ENCODE data around the gene TEAD1. TPM values are rescaled to one million over a fixed set of nuclear protein-coding genes. Genes with fewer than 3 reads are reported as not detected.

The TEAD1 gene
- total RNA-seq, 2 experiments from 2014 or later: 0.59 to 0.65 TPM

- H3K9me3 Mint-ChIP-seq (ENCODE audit: low read depth): no peaks in the 10 kb centered on the region
- ATAC-seq (no peak), DNase-seq (no peak)
- H3K27ac Mint-ChIP-seq: no peak overlapping the region
- ChIA-PET CTCF (interaction anchor here (0.7 kb wide), 1 partner anchor 112 kb away, joined by 3 read pairs; no protein-coding TSS in a partner anchor), POLR2A (no interaction called here)
- H3K27me3 Mint-ChIP-seq: peaks cover 14% of the 10 kb centered on the region
- intact Hi-C loops (cut with DNase I, micrococcal nuclease): no loop called here
- H3K4me3 Mint-ChIP-seq: no peak overlapping the region
- H3K36me3 Mint-ChIP-seq (ENCODE audit: low read depth): no peaks in the 10 kb centered on the region
- no peaks in the 10 kb centered on the region for H3K4me1 Mint-ChIP-seq
Measured at GRCh38 chr11:12785901-12786300, 111.7 kb downstream of the TEAD1 start.

GRCh38 chr11:12786450-12786849, 112.2 kb downstream of the TEAD1 start:
- DNase-seq (no peak), ATAC-seq (no peak)
- intact Hi-C loops (cut with DNase I, micrococcal nuclease): no loop called here
- H3K4me1 Mint-ChIP-seq: no peaks in the 10 kb centered on the region
- H3K36me3 Mint-ChIP-seq (ENCODE audit: low read depth): no peaks in the 10 kb centered on the region
- ChIA-PET CTCF (no interaction called here), POLR2A (no interaction called here)
- H3K27me3 Mint-ChIP-seq: peaks cover 14% of the 10 kb centered on the region
- no peaks in the 10 kb centered on the region for H3K9me3 Mint-ChIP-seq (ENCODE audit: low read depth)
- no peak overlapping the region for H3K27ac Mint-ChIP-seq
- no peak overlapping the region for H3K4me3 Mint-ChIP-seq

DNA sequence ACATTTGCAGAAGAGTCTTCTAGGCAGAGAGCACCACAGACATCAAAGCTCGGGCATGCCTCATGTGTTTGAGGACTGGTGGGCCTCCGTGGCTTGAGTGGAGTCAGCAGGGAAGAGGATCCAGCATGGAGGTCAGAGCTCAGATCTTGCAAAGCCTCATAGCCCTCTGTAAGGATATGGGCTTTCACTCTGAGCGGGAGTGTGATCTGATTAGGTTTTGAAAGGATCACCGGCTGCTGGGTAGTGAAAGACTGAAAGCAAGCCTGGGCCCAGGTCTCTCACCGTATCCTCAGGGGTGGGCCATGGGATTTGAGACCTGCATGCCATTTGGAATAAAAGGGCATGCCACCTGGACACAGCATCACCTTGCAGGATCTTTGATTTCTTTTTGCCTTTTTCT, 112.7 kb downstream of the TEAD1 start:
- H3K9me3 Mint-ChIP-seq (ENCODE audit: low read depth): no peaks in the 10 kb centered on the region
- H3K27ac Mint-ChIP-seq: no peak overlapping the region
- ATAC-seq (no peak), DNase-seq (no peak)
- no peaks in the 10 kb centered on the region for H3K4me1 Mint-ChIP-seq
- H3K27me3 Mint-ChIP-seq: peaks cover 16% of the 10 kb centered on the region
- CTCF ChIA-PET: no interaction called here
- no peaks in the 10 kb centered on the region for H3K36me3 Mint-ChIP-seq (ENCODE audit: low read depth)
- POLR2A ChIA-PET: no interaction called here
- intact Hi-C loops (cut with DNase I, micrococcal nuclease): no loop called here
- H3K4me3 Mint-ChIP-seq: no peak overlapping the region

DNA sequence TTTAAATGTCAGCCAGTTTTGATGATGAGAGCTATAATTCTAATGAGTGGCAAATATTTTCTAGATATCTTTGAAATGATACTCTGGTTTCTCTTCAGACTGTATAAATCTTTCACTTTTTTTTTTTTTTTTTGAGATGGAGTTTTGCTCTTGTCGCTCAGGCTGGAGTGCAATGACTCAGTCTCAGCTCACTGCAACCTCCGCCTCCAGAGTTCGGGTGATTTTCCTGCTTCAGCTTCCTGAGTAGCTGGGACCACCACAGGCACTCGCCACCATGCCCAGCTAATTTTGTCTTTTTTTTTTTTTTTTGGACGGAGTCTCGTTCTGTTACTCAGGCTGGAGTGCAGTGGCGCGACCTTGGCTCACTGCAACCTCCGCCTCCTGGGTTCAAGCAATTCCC, 113.6 kb downstream of the TEAD1 start:
- no peak overlapping the region for H3K27ac Mint-ChIP-seq
- POLR2A ChIA-PET: interaction anchor here (0.6 kb wide), 2 partner anchors 33 to 103 kb away, joined by 4 to 6 read pairs; no protein-coding TSS in a partner anchor
- peaks cover 12% of the 10 kb centered on the region for H3K27me3 Mint-ChIP-seq
- H3K4me1 Mint-ChIP-seq: no peaks in the 10 kb centered on the region
- H3K4me3 Mint-ChIP-seq: no peak overlapping the region
- ATAC-seq: no peak
- no peaks in the 10 kb centered on the region for H3K9me3 Mint-ChIP-seq (ENCODE audit: low read depth)
- intact Hi-C loops (cut with DNase I, micrococcal nuclease): no loop called here
- H3K36me3 Mint-ChIP-seq (ENCODE audit: low read depth): no peaks in the 10 kb centered on the region
- CTCF ChIA-PET: no interaction called here
- DNase-seq: no peak

- no peaks in the 10 kb centered on the region for H3K9me3 Mint-ChIP-seq (ENCODE audit: low read depth)
- no peak overlapping the region for H3K4me3 Mint-ChIP-seq
- H3K27ac Mint-ChIP-seq: no peak overlapping the region
- ATAC-seq (no peak), DNase-seq (no peak)
- intact Hi-C loops (cut with DNase I, micrococcal nuclease): no loop called here
- H3K36me3 Mint-ChIP-seq (ENCODE audit: low read depth): no peaks in the 10 kb centered on the region
- CTCF ChIA-PET: interaction anchor here (0.8 kb wide), 1 partner anchor 100 kb away, joined by 3 read pairs; no protein-coding TSS in a partner anchor
- POLR2A ChIA-PET: no interaction called here
- peaks cover 7% of the 10 kb centered on the region for H3K27me3 Mint-ChIP-seq
- no peaks in the 10 kb centered on the region for H3K4me1 Mint-ChIP-seq
Measured at GRCh38 chr11:12789054-12789453, 114.8 kb downstream of the TEAD1 start.

DNA sequence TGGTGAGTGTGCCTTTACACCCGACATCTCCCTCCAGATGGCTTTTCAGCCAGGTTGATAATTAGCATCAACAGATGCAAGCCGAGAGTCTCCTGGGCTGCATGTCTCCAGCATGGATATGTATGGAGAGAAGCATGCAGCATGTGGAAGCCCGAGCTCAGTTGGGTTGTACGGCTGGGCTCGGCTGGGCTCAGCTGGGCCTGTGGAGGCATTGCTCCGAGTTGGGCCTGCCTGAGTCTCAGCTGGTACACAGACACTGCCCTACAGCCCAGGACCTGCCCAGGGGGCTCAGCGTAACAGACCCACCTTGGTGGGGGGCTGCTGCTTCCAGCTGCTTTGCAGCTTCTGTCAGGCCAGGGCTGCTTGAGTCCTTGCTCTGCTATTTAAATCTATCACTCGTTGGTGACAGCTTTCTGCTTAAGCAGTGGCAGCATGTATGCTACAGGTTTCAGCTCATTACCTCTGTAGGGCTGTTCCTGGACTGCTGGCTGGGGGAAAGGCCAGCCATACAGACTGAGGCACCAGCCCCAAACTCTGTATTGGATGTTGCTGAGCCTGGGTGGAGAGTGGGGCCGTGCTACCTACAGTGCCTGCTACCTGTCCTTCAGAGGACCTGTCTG, 115.5 kb downstream of the TEAD1 start:
- H3K4me1 Mint-ChIP-seq: no peaks in the 10 kb centered on the region
- POLR2A ChIA-PET: no interaction called here

GRCh38 chr11:12790861-12791616, 116.8 kb downstream of the TEAD1 start:
- Mint-ChIP-seq H3K27me3 (peaks cover 6% of the 10 kb centered on the region), H3K27ac (no peak overlapping the region), H3K9me3 (ENCODE audit: low read depth) (no peaks in the 10 kb centered on the region), H3K4me1 (no peaks in the 10 kb centered on the region), H3K4me3 (no peak overlapping the region), H3K36me3 (ENCODE audit: low read depth) (no peaks in the 10 kb centered on the region)
- ATAC-seq (no peak), DNase-seq (no peak)
- ChIA-PET CTCF (no interaction called here), POLR2A (no interaction called here)
- intact Hi-C loops (cut with DNase I, micrococcal nuclease): no loop called here

More for the DNA sequence above, 115.5 kb downstream of the TEAD1 start:
- CTCF ChIA-PET: interaction anchor here (0.8 kb wide), 1 partner anchor 99 kb away, joined by 3 read pairs; no protein-coding TSS in a partner anchor
- no peak overlapping the region for H3K4me3 Mint-ChIP-seq
- DNase-seq: no peak
- intact Hi-C loops (cut with DNase I, micrococcal nuclease): no loop called here
- H3K27me3 Mint-ChIP-seq: peaks cover 6% of the 10 kb centered on the region
- no peaks in the 10 kb centered on the region for H3K36me3 Mint-ChIP-seq (ENCODE audit: low read depth)
- no peak overlapping the region for H3K27ac Mint-ChIP-seq
- H3K9me3 Mint-ChIP-seq (ENCODE audit: low read depth): no peaks in the 10 kb centered on the region
- ATAC-seq: no peak

GRCh38 chr11:12792018-12792417, 117.8 kb downstream of the TEAD1 start:
- Mint-ChIP-seq H3K4me3 (no peak overlapping the region), H3K36me3 (ENCODE audit: low read depth) (no peaks in the 10 kb centered on the region), H3K27ac (no peak overlapping the region), H3K27me3 (peaks cover 4% of the 10 kb centered on the region), H3K9me3 (ENCODE audit: low read depth) (no peaks in the 10 kb centered on the region), H3K4me1 (no peaks in the 10 kb centered on the region)
- POLR2A ChIA-PET: no interaction called here
- CTCF ChIA-PET: no interaction called here
- no peak for ATAC-seq
- intact Hi-C loops (cut with DNase I, micrococcal nuclease): no loop called here
- no peak for DNase-seq

DNA sequence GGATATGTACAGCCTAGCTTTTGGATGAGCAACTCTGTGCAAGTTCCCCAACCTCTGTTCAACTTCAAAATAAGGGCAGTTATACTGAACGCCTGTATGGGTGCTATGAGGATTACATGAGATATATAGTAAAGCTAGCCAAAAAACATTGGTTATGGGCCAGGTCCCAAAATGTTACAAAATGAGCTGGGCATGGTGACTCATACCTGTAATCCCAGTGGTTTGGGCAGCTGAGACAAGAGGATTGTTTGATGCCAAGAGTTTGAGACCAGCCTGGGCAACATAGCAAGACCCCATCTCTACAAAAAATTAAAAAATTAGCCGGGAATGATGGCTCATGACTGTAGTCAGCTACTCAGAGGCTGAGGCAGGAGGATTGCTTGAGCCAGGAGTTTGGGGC, 118.4 kb downstream of the TEAD1 start:
- intact Hi-C loops (cut with DNase I, micrococcal nuclease): no loop called here
- ATAC-seq (no peak), DNase-seq (no peak)
- ChIA-PET CTCF (no interaction called here), POLR2A (interaction anchor here (0.6 kb wide), 1 partner anchor 429 kb away, joined by 4 read pairs; no protein-coding TSS in a partner anchor)
- Mint-ChIP-seq H3K36me3 (ENCODE audit: low read depth) (no peaks in the 10 kb centered on the region), H3K27me3 (peaks cover 4% of the 10 kb centered on the region), H3K4me3 (no peak overlapping the region), H3K4me1 (no peaks in the 10 kb centered on the region), H3K27ac (no peak overlapping the region), H3K9me3 (ENCODE audit: low read depth) (no peaks in the 10 kb centered on the region)

DNA sequence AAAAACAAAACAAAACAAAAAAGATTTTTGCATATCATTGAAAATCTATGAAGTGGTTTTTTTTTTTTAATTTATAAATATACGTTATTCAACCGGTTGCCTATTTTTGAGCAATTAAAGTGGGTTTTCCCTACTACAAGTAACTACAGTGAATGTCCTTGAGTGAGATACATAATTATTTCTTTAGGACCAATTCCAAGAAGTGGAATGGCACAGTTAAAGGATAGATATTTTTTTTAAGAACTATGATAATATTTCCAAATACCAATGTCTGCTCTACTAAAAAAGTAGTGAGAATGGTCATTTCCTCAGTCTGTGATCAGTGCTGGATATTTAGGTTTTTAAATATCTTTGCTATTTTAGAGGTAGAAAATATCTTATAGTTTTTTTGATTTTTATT, 118.8 kb downstream of the TEAD1 start:
- ATAC-seq (no peak), DNase-seq (no peak)
- Mint-ChIP-seq H3K36me3 (ENCODE audit: low read depth) (no peaks in the 10 kb centered on the region), H3K27ac (no peak overlapping the region), H3K9me3 (ENCODE audit: low read depth) (no peaks in the 10 kb centered on the region), H3K4me3 (no peak overlapping the region), H3K4me1 (no peaks in the 10 kb centered on the region), H3K27me3 (peaks cover 8% of the 10 kb centered on the region)
- intact Hi-C loops (cut with DNase I, micrococcal nuclease): no loop called here
- CTCF ChIA-PET: no interaction called here
- POLR2A ChIA-PET: interaction anchor here (0.6 kb wide), 1 partner anchor 428 kb away, joined by 4 read pairs; no protein-coding TSS in a partner anchor

- Mint-ChIP-seq H3K36me3 (ENCODE audit: low read depth) (no peaks in the 10 kb centered on the region), H3K4me1 (no peaks in the 10 kb centered on the region), H3K27me3 (peaks cover 11% of the 10 kb centered on the region), H3K27ac (no peak overlapping the region), H3K9me3 (ENCODE audit: low read depth) (no peaks in the 10 kb centered on the region), H3K4me3 (no peak overlapping the region)
- POLR2A ChIA-PET: no interaction called here
- intact Hi-C loops (cut with DNase I, micrococcal nuclease): no loop called here
- ATAC-seq (no peak), DNase-seq (no peak)
- CTCF ChIA-PET: no interaction called here
Measured at GRCh38 chr11:12793506-12793905, 119.3 kb downstream of the TEAD1 start.

GRCh38 chr11:12794576-12795230, 120.5 kb downstream of the TEAD1 start:
- H3K27me3 Mint-ChIP-seq: peaks cover 12% of the 10 kb centered on the region
- DNase-seq (no peak), ATAC-seq (no peak)
- H3K36me3 Mint-ChIP-seq (ENCODE audit: low read depth): no peaks in the 10 kb centered on the region
- ChIA-PET CTCF (interaction anchor here (0.6 kb wide), 2 partner anchors 34 to 395 kb away, joined by 3 read pairs; no protein-coding TSS in a partner anchor), POLR2A (no interaction called here)
- H3K27ac Mint-ChIP-seq: no peak overlapping the region
- no peaks in the 10 kb centered on the region for H3K4me1 Mint-ChIP-seq
- no peak overlapping the region for H3K4me3 Mint-ChIP-seq
- intact Hi-C loops (cut with DNase I, micrococcal nuclease): no loop called here
- H3K9me3 Mint-ChIP-seq (ENCODE audit: low read depth): no peaks in the 10 kb centered on the region

Data from activated CD4-positive, alpha-beta T cell treated with anti-CD3 and anti-CD28 coated beads for 36 hours (primary cell).